Memory B cell (primary cell): ENCODE data around the gene SVIL.

Experiments used
- ATAC-seq: fragments of 150-1000 bp; cut with Tn5 transposase; 2 replicates; pipeline ENCODE4 v1.10.0; 2021; ENCODE audit warnings: low read depth, mild to moderate bottlenecking, moderate library complexity
- DNase-seq, 2 donors: peaks; one replicate each; pipeline ENCODE4 v3.0.0; 2022; ENCODE audit warnings: low spot score in 2 of 2
- H3K27ac Mint-ChIP-seq: one replicate; pipeline ENCODE4 v1.8.0; 2022; ENCODE audit warnings: mild to moderate bottlenecking, moderate library complexity, mixed read lengths
- H3K27me3 Mint-ChIP-seq: one replicate; pipeline ENCODE4 v1.8.0; 2022; ENCODE audit warnings: mixed read lengths
- H3K36me3 Mint-ChIP-seq: one replicate; pipeline ENCODE4 v1.8.0; 2022; ENCODE audit warnings: mild to moderate bottlenecking, mixed read lengths
- H3K4me1 Mint-ChIP-seq: one replicate; pipeline ENCODE4 v1.8.0; 2022; ENCODE audit warnings: mixed read lengths
- H3K4me3 Mint-ChIP-seq: one replicate; pipeline ENCODE4 v1.8.0; 2022; ENCODE audit warnings: mild to moderate bottlenecking, moderate library complexity, mixed read lengths
- H3K9me3 Mint-ChIP-seq: one replicate; pipeline ENCODE4 v1.8.0; 2022; ENCODE audit warnings: mixed read lengths

The SVIL gene, protein sequence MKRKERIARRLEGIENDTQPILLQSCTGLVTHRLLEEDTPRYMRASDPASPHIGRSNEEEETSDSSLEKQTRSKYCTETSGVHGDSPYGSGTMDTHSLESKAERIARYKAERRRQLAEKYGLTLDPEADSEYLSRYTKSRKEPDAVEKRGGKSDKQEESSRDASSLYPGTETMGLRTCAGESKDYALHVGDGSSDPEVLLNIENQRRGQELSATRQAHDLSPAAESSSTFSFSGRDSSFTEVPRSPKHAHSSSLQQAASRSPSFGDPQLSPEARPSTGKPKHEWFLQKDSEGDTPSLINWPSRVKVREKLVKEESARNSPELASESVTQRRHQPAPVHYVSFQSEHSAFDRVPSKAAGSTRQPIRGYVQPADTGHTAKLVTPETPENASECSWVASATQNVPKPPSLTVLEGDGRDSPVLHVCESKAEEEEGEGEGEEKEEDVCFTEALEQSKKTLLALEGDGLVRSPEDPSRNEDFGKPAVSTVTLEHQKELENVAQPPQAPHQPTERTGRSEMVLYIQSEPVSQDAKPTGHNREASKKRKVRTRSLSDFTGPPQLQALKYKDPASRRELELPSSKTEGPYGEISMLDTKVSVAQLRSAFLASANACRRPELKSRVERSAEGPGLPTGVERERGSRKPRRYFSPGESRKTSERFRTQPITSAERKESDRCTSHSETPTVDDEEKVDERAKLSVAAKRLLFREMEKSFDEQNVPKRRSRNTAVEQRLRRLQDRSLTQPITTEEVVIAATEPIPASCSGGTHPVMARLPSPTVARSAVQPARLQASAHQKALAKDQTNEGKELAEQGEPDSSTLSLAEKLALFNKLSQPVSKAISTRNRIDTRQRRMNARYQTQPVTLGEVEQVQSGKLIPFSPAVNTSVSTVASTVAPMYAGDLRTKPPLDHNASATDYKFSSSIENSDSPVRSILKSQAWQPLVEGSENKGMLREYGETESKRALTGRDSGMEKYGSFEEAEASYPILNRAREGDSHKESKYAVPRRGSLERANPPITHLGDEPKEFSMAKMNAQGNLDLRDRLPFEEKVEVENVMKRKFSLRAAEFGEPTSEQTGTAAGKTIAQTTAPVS (N-terminal part only)

DNA sequence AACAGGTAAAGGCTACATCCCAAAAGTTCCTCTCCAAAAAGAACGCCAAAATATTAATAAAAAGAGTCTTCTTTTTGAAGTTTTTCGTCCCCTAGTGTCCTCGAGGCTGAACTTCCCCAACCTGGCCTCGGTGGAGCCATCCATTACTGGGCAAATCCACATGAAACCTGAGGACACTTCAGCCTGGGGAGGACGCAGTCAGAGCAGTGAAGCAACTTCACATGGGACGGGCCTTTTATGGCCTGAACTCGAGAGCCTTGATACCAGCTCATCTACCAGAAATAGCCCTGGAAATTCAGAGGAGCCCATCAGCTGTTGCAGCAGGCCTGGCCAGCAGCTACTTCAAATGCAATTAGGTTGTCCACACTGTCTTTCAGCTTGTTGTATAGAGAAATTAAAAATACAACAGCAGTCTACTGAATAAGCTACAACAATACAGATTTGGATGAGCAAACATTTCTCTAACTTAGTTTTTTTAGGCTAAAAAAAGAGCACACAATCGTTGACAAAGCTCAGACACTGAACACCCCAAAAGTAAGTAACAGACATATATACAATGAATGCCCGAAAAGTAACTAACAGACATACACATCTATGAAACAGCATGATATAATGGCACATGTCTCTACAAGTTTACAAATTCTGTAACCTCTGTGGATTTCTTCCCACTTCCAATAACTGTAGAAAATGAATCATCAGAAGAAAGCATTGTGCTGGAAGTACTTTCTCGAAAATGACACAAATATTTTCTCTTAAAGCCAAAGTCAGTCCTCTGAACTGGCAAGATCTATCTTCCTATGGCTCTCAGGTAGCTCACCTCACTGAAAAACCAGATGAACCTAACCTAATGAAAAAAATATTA is at the start of gene SVIL:
SVIL (minus strand) TSS at position 208 of the 862 bp plus-strand sequence. CDS start 79,913 bp downstream, outside the sequence.
- peaks cover 2% of the 10 kb centered on the region for H3K36me3 Mint-ChIP-seq
- no peaks in the 10 kb centered on the region for H3K9me3 Mint-ChIP-seq
- peaks cover 2% of the 10 kb centered on the region for H3K27me3 Mint-ChIP-seq
- ATAC-seq (no peak), DNase-seq (no peak)
- H3K4me1 Mint-ChIP-seq: peaks cover 2% of the 10 kb centered on the region
- H3K4me3 Mint-ChIP-seq: no peak within 1 kb of the TSS
- H3K27ac Mint-ChIP-seq: no peak within 1 kb of the TSS

DNA sequence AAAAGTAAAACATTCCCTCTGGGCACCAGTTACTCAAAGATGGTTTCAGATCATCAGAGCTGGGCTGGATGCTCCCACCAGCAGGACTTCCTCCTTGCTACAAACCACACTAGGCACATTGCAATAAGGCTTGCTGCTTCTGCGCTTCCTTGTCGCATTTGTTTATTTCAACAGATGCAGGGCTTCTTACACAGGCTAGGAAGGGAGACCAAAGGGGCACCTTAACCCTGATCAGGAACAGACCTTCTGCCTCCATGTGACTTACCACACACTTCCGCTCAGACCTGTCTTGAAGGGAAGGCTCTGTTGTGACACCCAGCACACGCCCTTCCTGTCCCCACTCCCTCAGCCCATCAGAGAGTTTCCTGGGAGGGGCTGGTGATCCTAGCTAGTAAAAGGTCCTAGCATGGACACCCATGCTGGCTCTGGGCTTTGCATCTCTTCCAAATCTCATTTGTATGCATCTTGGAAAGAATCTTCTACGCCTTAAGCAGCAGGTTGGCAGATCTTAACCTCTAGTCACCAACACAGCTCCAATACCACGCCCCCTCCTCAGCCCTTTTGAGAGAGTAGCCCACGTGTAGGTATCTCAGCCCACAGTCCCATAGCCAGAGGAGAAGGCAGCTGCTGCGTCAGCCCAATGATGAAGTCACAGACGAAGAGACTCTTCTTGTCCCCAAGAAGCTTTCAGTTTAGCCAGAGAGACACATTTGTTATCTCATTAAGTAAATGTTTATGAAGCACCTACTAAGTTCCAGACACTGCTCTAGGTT is 47.1 kb upstream of the SVIL start:
- H3K27me3 Mint-ChIP-seq: peaks cover 1% of the 10 kb centered on the region
- H3K4me3 Mint-ChIP-seq: peak overlapping the region; percentile 33
- peaks cover 6% of the 10 kb centered on the region for H3K9me3 Mint-ChIP-seq
- H3K27ac Mint-ChIP-seq: peak overlapping the region; percentile 65
- peaks cover 1% of the 10 kb centered on the region for H3K36me3 Mint-ChIP-seq
- no peak for DNase-seq
- ATAC-seq: peak; percentile 82
- peaks cover 18% of the 10 kb centered on the region for H3K4me1 Mint-ChIP-seq

DNA sequence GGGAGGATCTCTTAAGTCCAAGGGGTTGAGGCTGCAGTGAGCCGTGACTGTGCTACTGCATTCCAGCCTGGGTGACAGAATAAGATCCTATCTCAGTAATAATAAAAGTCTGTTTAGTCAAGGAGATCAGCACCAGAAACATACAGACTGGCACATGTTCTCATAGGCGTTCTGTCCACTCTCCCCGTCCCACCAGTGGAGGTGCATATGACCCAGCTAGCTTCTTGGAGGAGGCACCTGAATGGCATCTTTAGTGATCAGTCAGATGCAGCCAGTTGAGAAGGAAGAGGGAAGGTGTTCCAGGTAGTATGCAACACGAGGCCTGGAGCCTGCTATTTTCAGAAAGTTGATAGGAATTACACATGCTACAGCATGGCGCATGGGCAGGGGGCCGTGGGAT is 45.3 kb upstream of the SVIL start:
- DNase-seq (no peak), ATAC-seq (no peak)
- Mint-ChIP-seq H3K27ac (no peak overlapping the region), H3K36me3 (peaks cover 5% of the 10 kb centered on the region), H3K9me3 (peaks cover 12% of the 10 kb centered on the region), H3K4me3 (no peak overlapping the region), H3K27me3 (no peaks in the 10 kb centered on the region), H3K4me1 (peaks cover 18% of the 10 kb centered on the region)

DNA sequence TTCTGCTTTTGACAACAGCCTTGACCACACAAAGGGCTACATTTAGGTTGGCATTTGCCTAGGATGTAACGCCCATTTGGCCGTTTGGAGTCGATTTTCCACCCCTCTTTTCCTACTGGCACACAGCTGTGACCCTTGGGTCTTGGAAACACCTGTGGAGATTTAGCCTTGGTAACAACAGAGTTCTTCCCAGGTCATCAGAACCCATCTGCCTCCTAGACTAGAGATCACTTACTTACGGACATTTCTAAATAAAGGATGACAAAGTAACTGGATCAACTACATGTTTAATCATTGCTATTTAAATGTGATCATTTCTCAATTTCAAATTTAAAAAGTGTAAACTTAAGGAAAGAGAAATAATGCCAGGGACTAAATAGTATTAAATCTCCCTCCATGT is 42.0 kb upstream of the SVIL start:
- H3K9me3 Mint-ChIP-seq: peaks cover 12% of the 10 kb centered on the region
- peaks cover 9% of the 10 kb centered on the region for H3K4me1 Mint-ChIP-seq
- no peak overlapping the region for H3K27ac Mint-ChIP-seq
- DNase-seq (no peak), ATAC-seq (no peak)
- no peaks in the 10 kb centered on the region for H3K27me3 Mint-ChIP-seq
- peaks cover 4% of the 10 kb centered on the region for H3K36me3 Mint-ChIP-seq
- no peak overlapping the region for H3K4me3 Mint-ChIP-seq

DNA sequence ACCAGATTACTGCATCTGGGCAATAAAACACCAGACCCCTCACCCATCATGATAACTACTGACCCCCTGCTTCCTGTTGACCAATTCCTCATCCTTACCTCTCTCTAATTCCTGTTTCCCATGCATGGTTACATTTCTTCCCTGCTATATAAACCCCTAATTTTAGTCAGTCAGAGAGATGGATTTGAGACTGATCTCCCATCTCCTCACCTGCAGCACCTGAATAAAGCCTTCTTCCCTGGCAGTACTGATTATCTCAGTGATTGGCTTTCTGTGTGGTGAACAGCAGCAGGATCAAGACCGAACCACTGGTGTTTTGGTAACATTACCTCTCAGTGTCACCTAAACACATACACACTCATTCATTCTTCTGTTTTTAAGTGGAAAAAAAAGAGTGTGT is 41.2 kb upstream of the SVIL start:
- peaks cover 11% of the 10 kb centered on the region for H3K9me3 Mint-ChIP-seq
- H3K4me3 Mint-ChIP-seq: no peak overlapping the region
- ATAC-seq (no peak), DNase-seq (no peak)
- H3K27me3 Mint-ChIP-seq: no peaks in the 10 kb centered on the region
- H3K4me1 Mint-ChIP-seq: peaks cover 3% of the 10 kb centered on the region
- peaks cover 5% of the 10 kb centered on the region for H3K36me3 Mint-ChIP-seq
- no peak overlapping the region for H3K27ac Mint-ChIP-seq

DNA sequence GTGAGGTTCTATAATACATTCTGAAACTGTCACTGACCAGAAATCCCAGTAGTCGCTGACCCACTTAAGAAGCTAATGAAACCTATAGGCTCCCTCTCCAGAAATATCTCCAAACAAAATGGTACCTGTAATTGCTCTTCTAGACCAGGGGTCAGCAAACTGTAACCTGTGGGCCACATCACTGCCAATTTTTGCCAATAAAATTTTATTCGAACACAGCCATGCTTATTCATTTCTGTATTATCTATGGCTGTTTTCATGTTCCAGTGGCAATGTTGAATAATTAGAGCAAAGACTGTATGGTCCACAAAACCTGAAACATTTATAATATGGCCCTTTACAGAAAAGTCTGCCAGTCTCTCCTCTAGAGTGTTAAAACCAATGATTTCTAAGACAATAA is 37.2 kb upstream of the SVIL start:
- H3K36me3 Mint-ChIP-seq: peaks cover 8% of the 10 kb centered on the region
- no peaks in the 10 kb centered on the region for H3K27me3 Mint-ChIP-seq
- no peak overlapping the region for H3K4me3 Mint-ChIP-seq
- ATAC-seq (no peak), DNase-seq (no peak)
- H3K9me3 Mint-ChIP-seq: peaks cover 10% of the 10 kb centered on the region
- no peaks in the 10 kb centered on the region for H3K4me1 Mint-ChIP-seq
- no peak overlapping the region for H3K27ac Mint-ChIP-seq

DNA sequence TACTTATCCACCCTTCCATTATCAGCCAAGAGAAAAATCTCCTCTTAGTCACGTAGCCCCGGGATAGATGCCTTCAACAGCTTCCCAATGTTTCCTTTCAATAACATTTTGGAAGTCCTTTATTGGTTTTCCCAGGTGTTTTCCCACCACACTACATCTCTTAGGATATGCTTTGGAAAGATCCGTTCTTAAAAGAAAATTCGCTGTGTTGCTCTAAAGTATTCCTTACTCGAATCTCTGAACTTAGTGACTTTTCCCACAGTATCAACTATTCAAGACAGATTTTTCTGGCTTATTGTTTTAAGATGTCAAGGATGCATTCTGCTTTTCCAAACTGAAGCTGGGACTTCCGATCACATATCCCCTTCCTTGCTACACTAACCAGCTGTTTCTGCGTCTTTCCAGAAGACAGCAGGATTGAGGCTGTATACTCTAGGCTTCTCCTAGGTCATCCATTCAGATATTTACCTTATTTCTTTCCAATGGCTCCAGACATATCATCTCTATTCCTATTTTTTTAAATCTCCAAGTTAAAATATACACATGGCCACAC is 36.5 kb upstream of the SVIL start:
- Mint-ChIP-seq H3K36me3 (peaks cover 8% of the 10 kb centered on the region), H3K4me1 (no peaks in the 10 kb centered on the region), H3K27ac (no peak overlapping the region), H3K4me3 (no peak overlapping the region), H3K27me3 (no peaks in the 10 kb centered on the region), H3K9me3 (peaks cover 10% of the 10 kb centered on the region)
- no peak for ATAC-seq
- DNase-seq: no peak

DNA sequence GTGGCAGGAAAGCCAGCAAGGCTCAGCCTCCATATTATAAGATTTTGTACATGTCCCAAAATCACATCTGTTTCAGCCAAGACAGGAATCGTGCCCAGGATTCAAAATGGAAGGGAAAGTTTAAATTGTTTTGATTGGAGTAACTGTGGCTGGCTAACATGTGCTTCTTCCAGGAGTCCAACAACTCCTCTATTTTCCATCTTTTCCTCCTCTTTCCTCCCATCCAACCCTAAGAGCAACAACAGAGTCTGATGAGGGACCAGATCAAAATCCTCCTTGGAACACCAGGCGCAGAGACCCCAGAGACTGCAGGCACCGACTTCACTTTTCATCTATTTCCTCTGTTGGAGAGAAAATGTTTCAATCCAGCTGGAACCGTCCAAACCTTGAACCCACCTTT is 36.0 kb upstream of the SVIL start:
- peaks cover 4% of the 10 kb centered on the region for H3K36me3 Mint-ChIP-seq
- no peaks in the 10 kb centered on the region for H3K4me1 Mint-ChIP-seq
- no peak for DNase-seq

DNA sequence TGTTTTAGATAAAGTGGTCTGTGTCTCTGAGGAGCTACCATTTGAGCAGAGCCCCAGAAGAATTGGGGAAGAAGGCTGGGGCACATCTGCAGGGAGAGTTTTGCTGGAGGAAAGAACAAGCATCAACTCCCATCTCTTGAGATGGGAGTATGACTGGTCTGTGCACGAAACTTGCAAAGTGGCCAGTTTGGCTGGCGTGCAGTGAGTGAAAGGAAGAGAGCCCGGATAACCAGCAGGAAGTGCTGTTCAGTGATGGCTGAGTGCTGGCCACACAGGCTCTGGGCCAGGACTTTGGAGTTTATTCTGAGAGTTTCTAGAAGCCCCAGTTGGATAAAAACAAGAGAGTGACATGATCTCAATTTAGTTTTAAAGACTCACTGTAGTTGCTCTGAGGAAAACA is 34.4 kb upstream of the SVIL start:
- Mint-ChIP-seq H3K9me3 (peaks cover 4% of the 10 kb centered on the region), H3K36me3 (peaks cover 4% of the 10 kb centered on the region), H3K27me3 (no peaks in the 10 kb centered on the region), H3K4me1 (no peaks in the 10 kb centered on the region), H3K27ac (no peak overlapping the region), H3K4me3 (no peak overlapping the region)
- ATAC-seq: no peak
- no peak for DNase-seq

More for the DNA sequence above, 36.0 kb upstream of the SVIL start:
- Mint-ChIP-seq H3K4me3 (no peak overlapping the region), H3K27ac (no peak overlapping the region), H3K27me3 (no peaks in the 10 kb centered on the region), H3K9me3 (peaks cover 6% of the 10 kb centered on the region)
- no peak for ATAC-seq

DNA sequence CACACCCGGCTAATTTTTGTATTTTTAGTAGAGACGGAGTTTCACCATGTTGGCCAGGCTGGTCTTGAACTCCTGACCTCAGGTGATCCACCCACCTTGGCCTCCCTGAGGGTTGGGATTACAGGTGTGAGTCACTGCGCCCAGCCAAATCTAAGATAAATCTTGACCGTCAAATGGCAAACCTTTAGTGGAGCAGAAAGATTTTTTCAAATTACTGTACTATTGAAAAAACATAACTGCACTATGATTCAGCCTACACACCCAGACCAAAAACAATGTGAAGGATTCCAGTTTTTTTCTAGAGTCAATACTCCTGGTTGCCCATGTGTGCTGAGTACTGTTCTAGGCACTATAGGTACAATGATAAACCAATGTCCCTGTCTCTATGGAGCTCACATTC is 33.9 kb upstream of the SVIL start:
- Mint-ChIP-seq H3K36me3 (peaks cover 4% of the 10 kb centered on the region), H3K27me3 (no peaks in the 10 kb centered on the region), H3K27ac (no peak overlapping the region), H3K4me3 (no peak overlapping the region), H3K4me1 (no peaks in the 10 kb centered on the region), H3K9me3 (peaks cover 4% of the 10 kb centered on the region)
- no peak for DNase-seq
- no peak for ATAC-seq

DNA sequence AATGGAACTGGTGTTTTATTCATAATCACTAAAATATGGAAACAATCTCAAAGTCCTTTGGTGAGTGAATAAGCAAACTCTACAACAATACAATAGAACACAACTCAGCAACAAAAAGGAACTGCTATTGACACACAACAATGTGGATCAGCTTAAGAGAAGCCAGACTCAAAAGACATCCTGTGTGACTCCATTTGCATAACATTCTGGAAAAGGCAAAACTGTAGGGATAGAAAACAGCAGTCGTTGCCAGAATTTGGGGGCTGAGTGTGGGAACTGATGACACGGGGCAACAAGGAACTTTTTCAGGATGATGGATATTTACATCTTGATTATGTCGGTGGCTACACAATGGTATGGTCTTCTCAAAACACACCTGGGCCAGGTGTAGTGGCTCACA is 32.4 kb upstream of the SVIL start:
- DNase-seq (no peak), ATAC-seq (no peak)
- Mint-ChIP-seq H3K36me3 (peaks cover 4% of the 10 kb centered on the region), H3K27ac (no peak overlapping the region), H3K4me1 (no peaks in the 10 kb centered on the region), H3K9me3 (peaks cover 2% of the 10 kb centered on the region), H3K27me3 (no peaks in the 10 kb centered on the region), H3K4me3 (no peak overlapping the region)

DNA sequence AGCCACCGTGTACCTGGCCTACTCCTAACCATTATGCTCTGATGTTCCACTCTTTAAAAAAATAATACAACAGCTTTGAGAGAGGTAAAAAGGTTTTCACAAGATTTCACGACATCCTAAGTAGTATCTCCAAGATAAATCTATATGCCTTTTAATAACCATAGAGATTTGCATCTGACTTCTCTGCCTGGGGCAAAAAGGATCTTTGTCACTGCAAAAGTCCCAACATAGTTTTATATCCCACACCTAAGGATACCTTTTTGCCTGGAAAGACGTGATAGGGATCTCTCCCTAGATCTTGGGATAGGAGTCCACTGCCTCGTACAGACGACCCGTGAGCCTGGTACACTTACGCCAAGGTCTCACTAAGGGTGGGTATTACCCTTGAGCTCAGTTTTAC is 31.4 kb upstream of the SVIL start:
- no peak overlapping the region for H3K4me3 Mint-ChIP-seq
- H3K27me3 Mint-ChIP-seq: no peaks in the 10 kb centered on the region
- H3K9me3 Mint-ChIP-seq: peaks cover 2% of the 10 kb centered on the region
- H3K27ac Mint-ChIP-seq: no peak overlapping the region
- no peak for DNase-seq
- peaks cover 3% of the 10 kb centered on the region for H3K36me3 Mint-ChIP-seq
- no peak for ATAC-seq
- no peaks in the 10 kb centered on the region for H3K4me1 Mint-ChIP-seq

DNA sequence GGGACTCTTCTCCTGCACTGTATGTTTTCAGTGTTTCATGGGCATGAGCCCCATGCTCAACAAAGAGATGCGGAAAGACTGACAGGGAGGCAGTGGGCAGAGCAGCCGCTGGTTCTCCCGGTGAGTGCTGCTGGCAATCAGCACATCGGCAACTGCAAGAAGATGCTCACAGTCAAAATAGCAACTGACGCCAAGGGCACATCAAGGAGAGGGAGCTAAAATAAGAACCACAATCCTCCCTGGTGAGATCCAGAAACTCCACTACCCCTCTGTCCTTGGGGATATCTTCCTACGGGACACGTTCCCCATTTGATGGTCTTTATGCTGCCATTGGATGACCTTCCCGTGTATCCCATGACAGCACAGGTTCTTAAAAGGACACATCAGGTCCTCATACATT is 28.9 kb upstream of the SVIL start:
- no peak overlapping the region for H3K27ac Mint-ChIP-seq
- no peaks in the 10 kb centered on the region for H3K9me3 Mint-ChIP-seq
- ATAC-seq: no peak
- peaks cover 3% of the 10 kb centered on the region for H3K4me1 Mint-ChIP-seq
- H3K36me3 Mint-ChIP-seq: no peaks in the 10 kb centered on the region
- no peak overlapping the region for H3K4me3 Mint-ChIP-seq
- DNase-seq: no peak
- H3K27me3 Mint-ChIP-seq: no peaks in the 10 kb centered on the region
